Measurements from ENCODE around the gene C10orf88. TPM values are rescaled to one million over a fixed set of nuclear protein-coding genes. Genes with fewer than 3 reads are reported as not detected.

Gene C10orf88
- total RNA-seq, 1 donor from 2014 or later, result 14.0 TPM

DNA sequence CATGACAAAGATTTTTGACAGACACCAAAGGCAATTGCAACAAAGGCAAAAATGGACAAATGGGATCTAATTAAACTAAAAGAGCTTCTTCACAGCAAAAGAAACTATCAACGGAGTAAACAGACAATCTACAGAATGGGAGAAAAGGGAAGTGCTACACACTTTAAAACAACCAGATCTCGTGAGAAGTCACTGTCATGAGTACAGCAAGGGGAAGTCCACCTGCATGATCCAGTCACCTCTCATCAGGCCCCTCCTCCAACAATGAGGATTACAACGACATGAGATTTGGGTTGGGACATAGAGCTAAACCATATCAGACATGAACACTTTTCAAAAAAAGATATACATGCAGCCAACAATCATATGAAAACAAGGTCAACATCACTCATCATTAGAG is 14.7 kb upstream of the C10orf88 start:
- H3K4me1 Mint-ChIP-seq (ENCODE audit: low read depth, unreplicated experiment), result no peaks in the 10 kb centered on the region
- H3K36me3 Mint-ChIP-seq (ENCODE audit: unreplicated experiment), result peaks cover 9% of the 10 kb centered on the region
- TF ChIP-seq CTCF (IDR thresholded peaks at IDR 0.05; ENCODE audit: partially characterized antibody, unreplicated experiment), result no peak
- H3K9me3 Mint-ChIP-seq (ENCODE audit: unreplicated experiment), result peaks cover 4% of the 10 kb centered on the region
- H3K4me3 Mint-ChIP-seq (ENCODE audit: unreplicated experiment), result no peak overlapping the region
- H3K27me3 Mint-ChIP-seq (ENCODE audit: unreplicated experiment), result peaks cover 3% of the 10 kb centered on the region
- DNase-seq, result no peak
- H3K27ac Mint-ChIP-seq (ENCODE audit: unreplicated experiment), result no peak overlapping the region

DNA sequence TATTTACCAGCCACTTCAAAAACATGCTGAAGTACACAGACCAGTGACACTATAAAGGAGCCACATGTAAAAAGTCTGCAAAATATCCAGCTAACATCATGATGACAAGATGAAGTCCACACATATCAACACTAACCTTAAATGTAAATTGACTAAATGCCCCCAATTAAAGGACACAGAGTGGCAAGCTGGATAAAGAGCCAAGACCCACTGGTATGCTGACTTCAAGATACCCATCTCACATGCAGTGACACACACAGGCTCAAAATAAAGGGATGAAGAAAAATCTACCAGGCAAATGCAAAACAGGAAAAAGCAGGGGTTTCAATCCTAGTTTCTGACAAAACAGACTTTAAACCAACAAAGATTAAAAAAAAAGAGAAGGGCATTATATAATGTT is 12.9 kb upstream of the C10orf88 start:
- peaks cover 2% of the 10 kb centered on the region for H3K27me3 Mint-ChIP-seq (ENCODE audit: unreplicated experiment)
- no peak overlapping the region for H3K27ac Mint-ChIP-seq (ENCODE audit: unreplicated experiment)
- TF ChIP-seq CTCF (IDR thresholded peaks at IDR 0.05; ENCODE audit: partially characterized antibody, unreplicated experiment), result no peak
- no peaks in the 10 kb centered on the region for H3K4me1 Mint-ChIP-seq (ENCODE audit: low read depth, unreplicated experiment)
- peaks cover 12% of the 10 kb centered on the region for H3K36me3 Mint-ChIP-seq (ENCODE audit: unreplicated experiment)
- no peak overlapping the region for H3K4me3 Mint-ChIP-seq (ENCODE audit: unreplicated experiment)
- no peak for DNase-seq
- H3K9me3 Mint-ChIP-seq (ENCODE audit: unreplicated experiment), result peaks cover 4% of the 10 kb centered on the region

DNA sequence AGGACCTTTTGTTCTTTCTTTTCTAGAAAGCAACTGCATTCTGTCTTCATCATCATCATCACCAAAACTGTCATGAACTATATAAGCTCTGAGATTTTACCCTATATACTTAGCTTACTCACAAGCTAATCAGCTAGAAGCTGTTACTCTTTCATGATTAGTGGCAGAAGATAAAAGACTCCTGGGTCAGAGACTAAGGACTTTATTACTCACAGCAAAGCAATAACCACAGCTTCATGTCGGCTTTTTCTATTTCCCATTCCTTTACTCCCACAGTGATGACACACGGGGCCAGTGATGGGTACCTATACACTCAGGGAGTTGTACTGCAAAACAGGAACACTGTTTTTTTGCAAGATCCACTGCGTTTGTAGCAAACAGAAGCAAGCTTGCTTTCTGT is 8.4 kb upstream of the C10orf88 start:
- Mint-ChIP-seq H3K36me3 (ENCODE audit: unreplicated experiment) (peaks cover 12% of the 10 kb centered on the region), H3K27me3 (ENCODE audit: unreplicated experiment) (peaks cover 2% of the 10 kb centered on the region), H3K9me3 (ENCODE audit: unreplicated experiment) (peaks cover 4% of the 10 kb centered on the region), H3K4me3 (ENCODE audit: unreplicated experiment) (no peak overlapping the region), H3K27ac (ENCODE audit: unreplicated experiment) (no peak overlapping the region), H3K4me1 (ENCODE audit: low read depth, unreplicated experiment) (no peaks in the 10 kb centered on the region)
- no peak for TF ChIP-seq CTCF (IDR thresholded peaks at IDR 0.05; ENCODE audit: partially characterized antibody, unreplicated experiment)
- DNase-seq, result no peak

DNA sequence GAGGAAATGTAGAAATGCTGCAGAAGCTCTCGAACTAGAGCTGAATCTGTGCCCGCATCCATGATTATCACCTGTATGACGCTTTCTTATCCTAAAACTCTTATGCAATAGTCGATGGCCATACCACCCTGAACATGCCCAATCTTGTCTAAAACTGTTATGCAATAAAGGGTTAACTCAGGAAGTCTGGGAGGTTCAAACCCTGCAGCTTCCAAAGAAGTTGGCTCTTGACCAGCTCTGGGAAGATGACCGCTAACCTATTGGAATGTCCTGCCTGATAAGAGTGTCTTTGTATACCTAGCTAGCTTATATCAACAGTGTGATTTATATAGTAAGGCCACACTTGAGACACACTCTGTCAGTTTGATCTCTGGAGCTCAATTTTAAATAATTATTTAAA is 3.4 kb upstream of the C10orf88 start:
- TF ChIP-seq CTCF (IDR thresholded peaks at IDR 0.05; ENCODE audit: partially characterized antibody, unreplicated experiment), result no peak
- peaks cover 6% of the 10 kb centered on the region for H3K27me3 Mint-ChIP-seq (ENCODE audit: unreplicated experiment)
- no peak overlapping the region for H3K27ac Mint-ChIP-seq (ENCODE audit: unreplicated experiment)
- no peak overlapping the region for H3K4me3 Mint-ChIP-seq (ENCODE audit: unreplicated experiment)
- peaks cover 3% of the 10 kb centered on the region for H3K4me1 Mint-ChIP-seq (ENCODE audit: low read depth, unreplicated experiment)
- peaks cover 13% of the 10 kb centered on the region for H3K9me3 Mint-ChIP-seq (ENCODE audit: unreplicated experiment)
- H3K36me3 Mint-ChIP-seq (ENCODE audit: unreplicated experiment), result no peaks in the 10 kb centered on the region
- no peak for DNase-seq

- Mint-ChIP-seq H3K36me3 (ENCODE audit: unreplicated experiment) (no peaks in the 10 kb centered on the region), H3K4me3 (ENCODE audit: unreplicated experiment) (no peak overlapping the region), H3K27ac (ENCODE audit: unreplicated experiment) (no peak overlapping the region), H3K27me3 (ENCODE audit: unreplicated experiment) (peaks cover 6% of the 10 kb centered on the region), H3K4me1 (ENCODE audit: low read depth, unreplicated experiment) (peaks cover 3% of the 10 kb centered on the region), H3K9me3 (ENCODE audit: unreplicated experiment) (peaks cover 13% of the 10 kb centered on the region)
- TF ChIP-seq CTCF (IDR thresholded peaks at IDR 0.05; ENCODE audit: partially characterized antibody, unreplicated experiment), result no peak
- no peak for DNase-seq
These were observed 1.9 kb upstream of the C10orf88 start for GRCh38 chr10:122955892-122956291.
